GM19035 (cell line): ENCODE results near the gene TMEM151B.

Source experiments
- ATAC-seq: cut with Tn5 transposase; IDR thresholded peaks from one replicate; pipeline ENCODE4 v1.9.1; 2021; ENCODE audit not compliant: unreplicated experiment

Gene TMEM151B

GRCh38 chr6:44277763-44278162 lies 7.5 kb downstream of the TMEM151B start:
- ATAC-seq, result no peak

- no peak for ATAC-seq
These were observed 8.1 kb downstream of the TMEM151B start for GRCh38 chr6:44278315-44278714.

GRCh38 chr6:44278774-44279697 lies 8.8 kb downstream of the TMEM151B start:
- ATAC-seq, result no peak

DNA sequence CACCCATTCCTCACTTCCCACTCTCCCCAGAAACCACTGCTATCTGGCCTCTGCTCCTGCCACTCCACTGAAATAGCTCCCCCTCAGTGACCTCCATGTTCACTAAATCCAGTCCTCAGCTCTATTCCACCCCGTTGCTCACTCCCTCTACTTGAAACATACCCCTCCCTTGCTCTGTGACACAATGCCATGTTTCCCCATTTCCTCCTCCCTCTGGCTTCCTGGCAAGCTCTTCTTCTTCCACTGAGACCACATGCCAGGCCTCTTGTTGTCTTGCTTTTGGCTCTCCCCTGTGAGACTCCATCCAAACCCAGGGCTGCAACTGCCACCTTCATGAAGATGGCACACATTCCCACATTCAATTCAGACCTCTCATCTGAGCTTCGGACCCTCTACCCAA lies 13.9 kb downstream of the TMEM151B start:
- ATAC-seq, result no peak

- no peak for ATAC-seq
These were observed 14.6 kb downstream of the TMEM151B start for GRCh38 chr6:44284867-44285266.

GRCh38 chr6:44285552-44286284 lies 15.5 kb downstream of the TMEM151B start:
- ATAC-seq, result no peak

DNA sequence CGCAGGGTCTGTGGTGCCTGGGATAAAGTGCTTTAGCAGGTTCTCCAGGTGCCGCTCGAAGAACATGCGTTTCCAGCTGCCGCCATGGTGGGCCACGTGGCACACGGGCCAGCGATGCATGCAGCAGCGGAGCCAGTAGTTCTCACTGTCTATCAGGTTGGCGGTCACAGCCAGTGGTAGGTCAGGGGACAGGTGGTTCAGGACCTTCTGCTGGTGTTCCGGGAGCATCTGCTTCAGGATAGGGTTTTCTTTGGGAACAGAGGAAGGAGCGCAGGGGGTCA lies 16.0 kb downstream of the TMEM151B start:
- no peak for ATAC-seq

GRCh38 chr6:44286747-44287146 lies 16.5 kb downstream of the TMEM151B start:
- ATAC-seq, result no peak

DNA sequence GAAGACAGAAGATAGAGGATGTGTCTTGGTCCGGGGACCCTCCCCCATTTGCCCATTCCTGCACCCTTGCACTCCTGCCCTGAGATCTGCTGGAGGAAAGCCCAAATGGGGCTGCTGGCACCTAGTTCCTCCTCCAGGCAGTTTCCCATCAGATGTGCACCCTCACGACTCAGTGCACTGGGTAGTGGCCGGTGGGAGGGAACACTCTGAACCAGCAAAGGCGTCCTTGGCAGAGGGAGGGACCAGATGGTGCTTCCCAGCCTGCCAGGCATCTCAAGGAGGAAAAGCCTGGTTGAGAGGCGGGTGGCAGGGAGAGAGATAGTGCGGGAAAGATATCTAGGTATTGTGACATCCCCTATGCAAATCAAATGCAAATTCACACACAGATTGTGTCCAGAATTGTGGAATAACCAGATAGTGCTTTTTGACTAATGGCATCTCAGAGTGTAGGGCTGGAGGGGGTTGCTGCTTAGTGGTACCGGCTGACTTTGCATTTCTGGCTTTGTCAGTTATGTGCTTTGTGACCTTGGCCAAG lies 19.5 kb downstream of the TMEM151B start:
- ATAC-seq, result no peak

GRCh38 chr6:44291841-44292240 lies 21.6 kb downstream of the TMEM151B start:
- ATAC-seq, result no peak

DNA sequence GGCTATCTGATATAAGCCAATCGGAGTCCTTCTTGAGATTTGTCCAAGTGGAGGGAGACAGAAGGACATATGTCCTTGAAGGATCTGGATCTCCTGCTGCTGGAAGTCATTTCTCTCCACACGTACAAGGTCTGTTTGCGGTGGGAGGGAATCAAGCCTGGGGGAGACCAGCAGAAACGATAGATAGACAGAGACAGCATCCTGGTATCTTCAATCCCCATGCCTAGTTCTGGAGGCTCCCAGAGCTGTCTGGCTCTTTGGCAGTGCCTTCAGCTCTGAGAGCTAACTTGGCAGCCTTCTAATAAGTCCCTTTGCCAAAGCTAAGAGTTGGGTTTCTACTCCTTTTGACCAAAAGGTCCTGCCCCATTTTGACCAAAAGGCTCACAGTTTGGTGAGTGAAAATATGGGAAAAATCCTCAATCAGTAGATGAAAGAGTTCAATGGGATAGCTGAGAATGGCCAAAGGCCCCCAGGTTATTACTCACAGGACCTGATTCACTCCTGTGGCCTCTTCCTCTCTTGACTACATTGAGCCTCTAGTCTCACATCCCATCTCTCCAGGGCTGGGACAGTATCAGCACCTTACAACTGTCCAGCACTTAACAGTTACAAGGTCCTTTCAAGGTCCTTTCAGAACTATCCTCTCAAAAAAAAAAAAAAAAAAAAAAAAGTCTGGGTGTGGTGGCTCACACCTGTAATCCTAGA lies 22.6 kb downstream of the TMEM151B start:
- ATAC-seq, result no peak

DNA sequence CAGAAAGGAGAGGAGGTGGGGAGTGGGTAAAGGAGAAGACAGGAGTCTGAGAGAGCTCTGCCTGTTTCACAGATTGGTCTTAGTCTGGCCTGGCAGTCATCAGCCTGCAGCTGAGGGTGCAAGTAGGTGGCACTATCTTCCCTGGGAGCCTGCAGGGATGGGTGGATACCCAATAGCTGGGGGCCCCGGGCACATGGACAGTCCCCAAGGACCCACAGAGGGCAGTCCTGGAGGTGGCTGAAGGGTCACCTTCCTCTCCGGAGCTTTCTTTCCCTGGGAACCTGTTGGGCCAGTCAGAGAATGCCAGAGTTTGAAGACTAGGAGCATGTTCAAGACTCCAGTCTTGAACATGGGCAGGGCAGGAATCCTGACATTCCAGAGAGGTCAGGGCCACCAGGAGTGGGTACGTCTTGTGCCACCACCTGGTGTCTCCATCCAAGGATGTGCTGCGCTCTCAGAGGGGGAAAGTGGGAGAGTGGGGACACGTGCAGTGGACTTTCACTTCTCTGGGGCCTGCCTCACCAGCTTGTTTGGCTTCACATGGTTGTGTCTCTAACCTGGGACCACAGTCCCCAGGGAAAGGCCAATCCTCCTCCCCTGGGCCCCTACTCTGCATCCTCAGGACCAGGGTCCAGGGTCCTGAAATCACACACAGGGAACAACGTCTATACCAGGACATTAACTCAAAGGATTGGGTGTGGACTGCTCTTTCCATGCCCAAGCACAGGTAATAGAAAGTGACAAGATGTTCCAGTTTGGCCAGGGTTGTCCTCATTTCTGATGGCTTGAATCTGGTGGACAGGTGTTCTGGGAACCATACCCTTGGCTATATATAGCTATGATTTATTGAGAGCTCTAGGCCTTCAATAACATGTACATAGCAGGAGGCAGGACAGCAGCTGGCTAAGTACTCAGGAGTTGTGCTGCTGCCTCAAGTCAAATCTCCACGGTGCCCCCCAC lies 24.9 kb downstream of the TMEM151B start:
- no peak for ATAC-seq

- no peak for ATAC-seq
These were observed 27.1 kb downstream of the TMEM151B start for GRCh38 chr6:44297063-44298038.

DNA sequence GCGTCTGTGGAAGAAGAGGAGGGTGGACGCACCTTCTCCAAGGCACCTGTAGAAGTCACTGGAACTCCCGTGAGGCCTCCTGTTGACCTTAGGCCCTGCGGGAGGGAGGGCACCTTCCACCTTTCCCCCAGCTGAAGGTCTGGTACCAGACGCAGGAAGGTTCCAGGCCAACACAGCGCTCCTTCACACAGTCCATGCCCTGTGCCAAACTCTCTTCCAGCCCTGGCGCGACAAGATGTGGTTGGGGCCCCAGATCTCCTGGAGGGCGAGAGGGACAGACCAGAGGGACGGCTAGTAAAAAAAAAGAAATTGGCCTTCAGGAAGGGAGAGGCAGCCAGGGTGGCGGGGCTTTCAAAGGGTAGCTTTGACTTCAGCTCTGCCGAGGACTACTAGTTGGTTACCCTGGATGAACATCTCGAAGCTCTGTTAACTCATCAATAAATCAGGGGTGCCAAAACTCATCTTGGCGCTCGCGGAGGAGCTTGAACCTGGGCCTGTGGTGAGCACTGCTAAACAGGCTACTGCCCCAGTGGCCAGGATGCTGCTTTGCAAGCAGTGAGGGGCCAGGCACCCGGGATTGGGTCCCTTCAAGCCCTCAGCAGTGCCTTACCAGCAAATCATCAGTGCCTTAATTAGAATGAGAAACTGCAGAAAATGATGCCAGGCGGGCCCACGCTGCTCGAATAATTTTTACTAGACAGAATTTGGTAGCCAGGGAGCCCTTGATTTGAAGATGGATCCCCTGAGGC lies 28.0 kb downstream of the TMEM151B start:
- no peak for ATAC-seq

GRCh38 chr6:44298864-44299263 lies 28.6 kb downstream of the TMEM151B start:
- ATAC-seq, result no peak

GRCh38 chr6:44300292-44300823 lies 30.1 kb downstream of the TMEM151B start:
- ATAC-seq, result no peak

DNA sequence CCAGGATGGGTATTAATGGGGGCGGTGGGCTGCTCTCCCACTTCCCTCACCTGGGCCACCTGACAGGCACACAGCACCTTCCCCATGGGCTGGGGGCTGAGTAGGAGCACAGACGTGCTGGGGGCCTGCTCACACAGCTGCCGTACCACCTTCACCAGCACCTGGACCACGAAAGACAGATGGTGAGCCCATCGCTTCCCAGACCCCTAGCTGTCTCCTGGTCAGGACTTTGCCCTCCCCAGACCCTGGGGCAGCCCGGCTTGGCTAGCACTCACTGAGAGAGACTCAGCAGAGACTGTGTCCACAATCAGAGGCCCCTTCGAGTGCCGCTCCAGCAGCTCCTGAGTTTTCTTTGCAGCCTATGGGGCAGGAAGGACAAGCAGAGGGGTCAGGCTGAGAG lies 30.9 kb downstream of the TMEM151B start:
- ATAC-seq, result no peak
